Peyer's patch (tissue), 4 donors: ENCODE measurements around the gene CTNNBL1.

ENCODE experiments used
- POLR2A ChIP-seq, 2 donors: fragments of 450-650 bp; IDR thresholded peaks; one replicate each; pipeline ENCODE4 v1.5.1; 2017; ENCODE audit warnings: antibody characterized with exemption in 2 of 2, mild to moderate bottlenecking in 2 of 2, moderate library complexity in 2 of 2
- TF ChIP-seq, protein P1 (sequence below), 6 experiments: fragments of 450-650 bp in 4 of 6; fragments of 200-600 bp in 2 of 6; sonication (generic) in 1 of 6; IDR thresholded peaks; one replicate each; pipeline ENCODE4 v1.5.1; 2017 to 2019; ENCODE audit warnings: antibody characterized with exemption in 6 of 6, mild to moderate bottlenecking in 3 of 6, moderate library complexity in 1 of 6

GRCh38 chr20:37850724-37851355 is 157.0 kb downstream of the CTNNBL1 start:
- no peak for TF ChIP-seq POLR2A (IDR thresholded peaks at IDR 0.05)
- TF ChIP-seq, protein P1, sequence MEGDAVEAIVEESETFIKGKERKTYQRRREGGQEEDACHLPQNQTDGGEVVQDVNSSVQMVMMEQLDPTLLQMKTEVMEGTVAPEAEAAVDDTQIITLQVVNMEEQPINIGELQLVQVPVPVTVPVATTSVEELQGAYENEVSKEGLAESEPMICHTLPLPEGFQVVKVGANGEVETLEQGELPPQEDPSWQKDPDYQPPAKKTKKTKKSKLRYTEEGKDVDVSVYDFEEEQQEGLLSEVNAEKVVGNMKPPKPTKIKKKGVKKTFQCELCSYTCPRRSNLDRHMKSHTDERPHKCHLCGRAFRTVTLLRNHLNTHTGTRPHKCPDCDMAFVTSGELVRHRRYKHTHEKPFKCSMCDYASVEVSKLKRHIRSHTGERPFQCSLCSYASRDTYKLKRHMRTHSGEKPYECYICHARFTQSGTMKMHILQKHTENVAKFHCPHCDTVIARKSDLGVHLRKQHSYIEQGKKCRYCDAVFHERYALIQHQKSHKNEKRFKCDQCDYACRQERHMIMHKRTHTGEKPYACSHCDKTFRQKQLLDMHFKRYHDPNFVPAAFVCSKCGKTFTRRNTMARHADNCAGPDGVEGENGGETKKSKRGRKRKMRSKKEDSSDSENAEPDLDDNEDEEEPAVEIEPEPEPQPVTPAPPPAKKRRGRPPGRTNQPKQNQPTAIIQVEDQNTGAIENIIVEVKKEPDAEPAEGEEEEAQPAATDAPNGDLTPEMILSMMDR (IDR thresholded peaks at IDR 0.05), result no peak
